Measurements from ENCODE around the gene INPP5A.
"Not testable (repeated sequence)": the region's sequence is repeated elsewhere in the genome, so short reads cannot be mapped to it uniquely, and the experiment has no call there.

The INPP5A gene

GRCh38 chr10:132537684-132538001 is at the start of gene INPP5A:
Gene INPP5A (plus strand): TSS chr10:132537787. CDS start chr10:132538097, 310 bp downstream.
- no peak for DNase-seq (ENCODE audit: low spot score)

- no peak for DNase-seq (ENCODE audit: low spot score)
These were observed 49.3 kb upstream of the INPP5A start for GRCh38 chr10:132488231-132488821.

GRCh38 chr10:132489053-132489703 is 48.4 kb upstream of the INPP5A start:
- DNase-seq (ENCODE audit: low spot score), result peak; percentile 70

GRCh38 chr10:132489704-132490534 is 47.7 kb upstream of the INPP5A start:
- DNase-seq (ENCODE audit: low spot score), result no peak

- DNase-seq (ENCODE audit: low spot score), result not testable (repeated sequence)
These were observed 46.1 kb upstream of the INPP5A start for GRCh38 chr10:132491534-132491933.

GRCh38 chr10:132492323-132493025 is 45.1 kb upstream of the INPP5A start:
- no peak for DNase-seq (ENCODE audit: low spot score)

- DNase-seq (ENCODE audit: low spot score), result no peak
These were observed 44.3 kb upstream of the INPP5A start for GRCh38 chr10:132493246-132493755.

GRCh38 chr10:132493756-132494290 is 43.8 kb upstream of the INPP5A start:
- no peak for DNase-seq (ENCODE audit: low spot score)

GRCh38 chr10:132494866-132495630 is 42.5 kb upstream of the INPP5A start:
- DNase-seq (ENCODE audit: low spot score), result no peak

- no peak for DNase-seq (ENCODE audit: low spot score)
These were observed 41.1 kb upstream of the INPP5A start for GRCh38 chr10:132496360-132497062.

- no peak for DNase-seq (ENCODE audit: low spot score)
These were observed 40.4 kb upstream of the INPP5A start for GRCh38 chr10:132497063-132497680.

GRCh38 chr10:132497861-132498561 is 39.6 kb upstream of the INPP5A start:
- DNase-seq (ENCODE audit: low spot score), result no peak

GRCh38 chr10:132498562-132499366 is 38.8 kb upstream of the INPP5A start:
- DNase-seq (ENCODE audit: low spot score), result no peak

GRCh38 chr10:132499367-132499685 is 38.3 kb upstream of the INPP5A start:
- DNase-seq (ENCODE audit: low spot score), result no peak

GRCh38 chr10:132500781-132501415 is 36.7 kb upstream of the INPP5A start:
- DNase-seq (ENCODE audit: low spot score), result no peak

- DNase-seq (ENCODE audit: low spot score), result no peak
These were observed 34.9 kb upstream of the INPP5A start for GRCh38 chr10:132502544-132503300.

GRCh38 chr10:132503581-132504421 is 33.8 kb upstream of the INPP5A start:
- DNase-seq (ENCODE audit: low spot score), result no peak
